Endothelial cell of umbilical vein (primary cell): Measurements from ENCODE around the gene RASGRF1. TPM values are rescaled to one million over a fixed set of nuclear protein-coding genes. Genes with fewer than 3 reads are reported as not detected.

ENCODE experiments used
- BruUV-seq: library from RNA; stranded (reverse); fragments of 400-500 nt; replicated peaks from 2 replicates; lab custom pipeline; 2021; lab: Mats Ljungman, UMichigan
- CTCF ChIA-PET: fragments of 300-600, 350-600 bp; sonication (Branson Sonifier 250); formaldehyde crosslinking; loops from one replicate; lab custom pipeline; 2021; ENCODE audit warnings: antibody characterized with exemption, inconsistent platforms; lab: Charles Lee
- POLR2A ChIA-PET: fragments of 300-600, 350-600 bp; sonication (Branson Sonifier 250); formaldehyde crosslinking; loops from one replicate; lab custom pipeline; 2021; ENCODE audit warnings: antibody characterized with exemption, inconsistent platforms; lab: Charles Lee
- DNase-seq: peaks from one replicate; pipeline ENCODE4 v3.0.0-alpha.2; 2011; ENCODE audit warnings: low read depth, low spot score
- FAIRE-seq: peaks from 2 replicates; lab custom pipeline; 2011; peaks lifted over from hg19 to GRCh38; lab: Jason Lieb, UNC
- H2AFZ ChIP-seq: 2 replicates; pipeline ENCODE4 v1.6.0; 2012; ENCODE audit warnings: low read depth, low read length, control low read depth, inconsistent platforms
- H3K27ac ChIP-seq: 2 replicates; pipeline ENCODE4 v1.5.1; 2011; ENCODE audit warnings: low read depth, mild to moderate bottlenecking, control low read depth, low read length, moderate library complexity; ENCODE audit not compliant: insufficient read depth
- H3K27me3 ChIP-seq, 2 experiments: 2 replicates each; pipeline versions ENCODE4 v1.6.0 to v1.6.1; 2011; ENCODE audit warnings: low read length in 2 of 2, mixed read lengths in 1 of 2; ENCODE audit not compliant: control insufficient read depth in 2 of 2, insufficient read depth in 2 of 2
- H3K36me3 ChIP-seq, 2 experiments: 2 replicates in 1 of 2; 3 replicates in 1 of 2; pipeline ENCODE4 v1.5.1; 2011; ENCODE audit warnings: low read length in 2 of 2, mild to moderate bottlenecking in 1 of 2, moderate library complexity in 1 of 2; ENCODE audit not compliant: control insufficient read depth in 2 of 2, insufficient read depth in 2 of 2; ENCODE audit errors: extremely low read depth in 1 of 2
- H3K4me1 ChIP-seq: 3 replicates; pipeline ENCODE4 v1.5.1; 2011; ENCODE audit warnings: mild to moderate bottlenecking, low read length; ENCODE audit not compliant: control insufficient read depth, insufficient read depth; ENCODE audit errors: extremely low read depth
- H3K4me2 ChIP-seq: 2 replicates; pipeline ENCODE4 v1.6.1; 2011; ENCODE audit warnings: low read length, control low read depth, mixed read lengths; ENCODE audit not compliant: insufficient read depth
- H3K4me3 ChIP-seq, 3 experiments: fragments of 200-600 bp in 1 of 3; sonication (generic), shearing (Covaris generic) in 1 of 3; replicated peaks in 1 of 3; 2 replicates each; pipeline ENCODE4 v1.5.1; 2011 to 2016; ENCODE audit warnings: control low read depth in 3 of 3, low read length in 3 of 3, mild to moderate bottlenecking in 2 of 3, inconsistent platforms in 1 of 3, low read depth in 1 of 3, moderate library complexity in 1 of 3; ENCODE audit not compliant: insufficient read depth in 1 of 3
- H3K79me2 ChIP-seq: 2 replicates; pipeline ENCODE4 v1.6.0; 2012; ENCODE audit warnings: low read length, inconsistent platforms; ENCODE audit not compliant: control insufficient read depth, insufficient read depth
- H3K9ac ChIP-seq: replicated peaks from 2 replicates; pipeline ENCODE3; 2011; ENCODE audit warnings: low read length, control low read depth; ENCODE audit not compliant: insufficient read depth; ENCODE audit errors: extremely low read depth
- H3K9me1 ChIP-seq: replicated peaks from 3 replicates; pipeline ENCODE4 v1.6.0; 2011; ENCODE audit warnings: mild to moderate bottlenecking, low read length; ENCODE audit not compliant: control insufficient read depth, insufficient read depth; ENCODE audit errors: extremely low read depth
- H3K9me3 ChIP-seq: replicated peaks from 2 replicates; pipeline ENCODE4 v1.5.1; 2012; ENCODE audit warnings: low read length, inconsistent platforms; ENCODE audit not compliant: control insufficient read depth, insufficient read depth
- H4K20me1 ChIP-seq: replicated peaks from 2 replicates; pipeline ENCODE3; 2011; ENCODE audit warnings: mild to moderate bottlenecking, low read length; ENCODE audit not compliant: control insufficient read depth, insufficient read depth; ENCODE audit errors: extremely low read depth
- EZH2 ChIP-seq: IDR thresholded peaks from 2 replicates; pipeline ENCODE4 v1.6.1; 2012; ENCODE audit warnings: borderline replicate concordance, low read depth, mild to moderate bottlenecking, moderate library complexity, low read length, inconsistent platforms; ENCODE audit not compliant: severe bottlenecking
- FOS ChIP-seq: IDR thresholded peaks from 2 replicates; pipeline ENCODE4 v1.6.1; 2011; ENCODE audit warnings: mild to moderate bottlenecking, low read length, moderate library complexity, borderline replicate concordance; ENCODE audit not compliant: insufficient read depth
- GATA2 ChIP-seq: IDR thresholded peaks from 2 replicates; pipeline ENCODE4 v1.7.0; 2011; ENCODE audit warnings: low read depth, mild to moderate bottlenecking, moderate library complexity, mixed read lengths, low read length; ENCODE audit not compliant: insufficient read length, insufficient read depth
- JUN ChIP-seq: IDR thresholded peaks from 2 replicates; pipeline ENCODE4 v1.6.1; 2011; ENCODE audit warnings: borderline replicate concordance, low read depth; ENCODE audit not compliant: insufficient read length, insufficient read depth
- MAX ChIP-seq: IDR thresholded peaks from 2 replicates; pipeline ENCODE4 v1.6.1; 2011; ENCODE audit not compliant: insufficient read depth, insufficient read length
- MYC ChIP-seq: IDR thresholded peaks from one replicate; pipeline ENCODE4 v1.6.1; 2011; ENCODE audit warnings: mild to moderate bottlenecking, low read depth, low read length
- POLR2A ChIP-seq: IDR thresholded peaks from 2 replicates; pipeline ENCODE4 v1.6.1; 2012; ENCODE audit warnings: low read depth, mild to moderate bottlenecking, control low read depth, low read length
- POLR2AphosphoS5 ChIP-seq: IDR thresholded peaks from 2 replicates; pipeline ENCODE4 v1.6.1; 2012; ENCODE audit warnings: low read depth, mild to moderate bottlenecking, control low read depth, low read length, moderate library complexity; ENCODE audit not compliant: insufficient read depth
- dilution Hi-C: fragments of 300-500 bp; cut with MboI; formaldehyde crosslinking; loops from one replicate; pipeline ENCODE4 v1.15.0; 2019; ENCODE audit warnings: low sequenced_read_pairs; ENCODE audit not compliant: extremely low pct_ligation_motif_present
- intact Hi-C: fragments of 100-400 bp; cut with micrococcal nuclease; formaldehyde crosslinking; loops from one replicate; pipeline ENCODE4 v1.10.0; 2022
- polyA plus RNA-seq, 4 experiments: library from polyadenylated mRNA; depleted of rRNA in 3 of 4; stranded (reverse) in 3 of 4; unstranded in 1 of 4; fragments of >200 nt; gene quantifications; 2 replicates each; pipeline versions ENCODE4 v1.2.1 to v1.2.3, GENCODE V29; 2011 to 2012; ENCODE audit warnings: missing spikeins in 1 of 4
- total RNA-seq: library from RNA; stranded (reverse); gene quantifications from 2 replicates; pipeline ENCODE4 v1.2.3, GENCODE V29; 2021
- TF ChIP-seq, protein P1 (sequence below), 2 donors: IDR thresholded peaks; 1 replicate in 1 of 2; 2 replicates in 1 of 2; pipeline ENCODE4 v1.5.1; 2011; ENCODE audit warnings: low read length in 2 of 2, mild to moderate bottlenecking in 2 of 2, moderate library complexity in 2 of 2, control low read depth in 1 of 2, inconsistent platforms in 1 of 2, low read depth in 1 of 2; ENCODE audit not compliant: insufficient read depth in 1 of 2; ENCODE audit errors: extremely low read depth in 1 of 2

The RASGRF1 gene
- total and polyA plus RNA-seq, 2 donors (not counting 3 experiments of a cell fraction or from before 2014, with no cell fraction given) = 0.04 TPM; not detected in 1

DNA sequence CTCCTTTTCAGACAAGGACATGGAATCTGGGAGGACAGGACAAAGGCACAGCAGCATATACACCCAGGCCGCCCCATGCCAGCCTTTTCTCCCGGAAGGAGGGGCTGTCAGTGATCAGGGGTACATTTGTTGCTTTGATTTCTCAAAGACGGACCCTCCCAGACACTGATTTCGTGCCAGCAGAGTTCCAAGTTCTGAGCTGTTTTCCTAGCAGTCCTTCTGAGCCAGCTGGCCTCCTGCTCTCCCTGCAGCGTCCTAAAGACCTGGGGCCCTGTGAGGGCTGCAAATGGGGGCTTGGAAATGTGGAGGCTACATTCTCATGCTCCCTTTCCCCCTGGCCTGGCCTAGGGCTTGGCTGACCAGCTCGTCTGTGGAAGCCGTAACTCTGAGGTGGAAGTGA, 168.1 kb downstream of the RASGRF1 start:
- FAIRE-seq (no peak), DNase-seq (no peak)
- dilution Hi-C loops = no loop called here
- no TSS peak for BruUV-seq
- Histone ChIP-seq H3K4me3 (no peak overlapping the region), H3K9me1 (no peaks in the 10 kb centered on the region), H3K4me1 (no peaks in the 10 kb centered on the region), H3K27ac (no peak overlapping the region), H3K27me3 (no peaks in the 10 kb centered on the region), H3K79me2 (no peaks in the 10 kb centered on the region), H4K20me1 (no peaks in the 10 kb centered on the region), H3K9me3 (no peaks in the 10 kb centered on the region), H3K9ac (no peak overlapping the region), H2AFZ (no peak overlapping the region), H3K36me3 (peaks cover 18 to 25% of the 10 kb centered on the region in 2 experiments), H3K4me2 (no peak overlapping the region)
- TF ChIP-seq EZH2 (no peak), MYC (no peak), FOS (no peak), POLR2A (no peak), MAX (no peak), JUN (no peak), POLR2AphosphoS5 (no peak), GATA2 (no peak)
- TF ChIP-seq, protein P1, sequence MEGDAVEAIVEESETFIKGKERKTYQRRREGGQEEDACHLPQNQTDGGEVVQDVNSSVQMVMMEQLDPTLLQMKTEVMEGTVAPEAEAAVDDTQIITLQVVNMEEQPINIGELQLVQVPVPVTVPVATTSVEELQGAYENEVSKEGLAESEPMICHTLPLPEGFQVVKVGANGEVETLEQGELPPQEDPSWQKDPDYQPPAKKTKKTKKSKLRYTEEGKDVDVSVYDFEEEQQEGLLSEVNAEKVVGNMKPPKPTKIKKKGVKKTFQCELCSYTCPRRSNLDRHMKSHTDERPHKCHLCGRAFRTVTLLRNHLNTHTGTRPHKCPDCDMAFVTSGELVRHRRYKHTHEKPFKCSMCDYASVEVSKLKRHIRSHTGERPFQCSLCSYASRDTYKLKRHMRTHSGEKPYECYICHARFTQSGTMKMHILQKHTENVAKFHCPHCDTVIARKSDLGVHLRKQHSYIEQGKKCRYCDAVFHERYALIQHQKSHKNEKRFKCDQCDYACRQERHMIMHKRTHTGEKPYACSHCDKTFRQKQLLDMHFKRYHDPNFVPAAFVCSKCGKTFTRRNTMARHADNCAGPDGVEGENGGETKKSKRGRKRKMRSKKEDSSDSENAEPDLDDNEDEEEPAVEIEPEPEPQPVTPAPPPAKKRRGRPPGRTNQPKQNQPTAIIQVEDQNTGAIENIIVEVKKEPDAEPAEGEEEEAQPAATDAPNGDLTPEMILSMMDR (IDR thresholded peaks at IDR 0.05; ENCODE audit: extremely low read depth in 1 of 2, insufficient read depth in 1 of 2, low read depth in 1 of 2, low read length in 2 of 2) = no peak
- CTCF ChIA-PET = interaction anchor here (0.7 to 2.5 kb wide), 4 partner anchors 15 to 85 kb away, joined by 3 to 10 read pairs (median 4); no protein-coding TSS in a partner anchor
- intact Hi-C loops = no loop called here
- POLR2A ChIA-PET = no interaction called here
